Stimulated activated CD8-positive, alpha-beta memory T cell treated with anti-CD3 and anti-CD28 coated beads, Interleukin-4, amount 100 ng/mL, for 48 hours (primary cell): ENCODE measurements around the gene SMPD3.

Source experiments
- DNase-seq: peaks from one replicate; pipeline ENCODE4 v3.0.0-alpha.2; 2020

The SMPD3 gene

GRCh38 chr16:68401871-68402747 lies 46.2 kb downstream of the SMPD3 start:
- DNase-seq = peak; percentile 41

GRCh38 chr16:68400924-68401460 lies 47.3 kb downstream of the SMPD3 start:
- no peak for DNase-seq

DNA sequence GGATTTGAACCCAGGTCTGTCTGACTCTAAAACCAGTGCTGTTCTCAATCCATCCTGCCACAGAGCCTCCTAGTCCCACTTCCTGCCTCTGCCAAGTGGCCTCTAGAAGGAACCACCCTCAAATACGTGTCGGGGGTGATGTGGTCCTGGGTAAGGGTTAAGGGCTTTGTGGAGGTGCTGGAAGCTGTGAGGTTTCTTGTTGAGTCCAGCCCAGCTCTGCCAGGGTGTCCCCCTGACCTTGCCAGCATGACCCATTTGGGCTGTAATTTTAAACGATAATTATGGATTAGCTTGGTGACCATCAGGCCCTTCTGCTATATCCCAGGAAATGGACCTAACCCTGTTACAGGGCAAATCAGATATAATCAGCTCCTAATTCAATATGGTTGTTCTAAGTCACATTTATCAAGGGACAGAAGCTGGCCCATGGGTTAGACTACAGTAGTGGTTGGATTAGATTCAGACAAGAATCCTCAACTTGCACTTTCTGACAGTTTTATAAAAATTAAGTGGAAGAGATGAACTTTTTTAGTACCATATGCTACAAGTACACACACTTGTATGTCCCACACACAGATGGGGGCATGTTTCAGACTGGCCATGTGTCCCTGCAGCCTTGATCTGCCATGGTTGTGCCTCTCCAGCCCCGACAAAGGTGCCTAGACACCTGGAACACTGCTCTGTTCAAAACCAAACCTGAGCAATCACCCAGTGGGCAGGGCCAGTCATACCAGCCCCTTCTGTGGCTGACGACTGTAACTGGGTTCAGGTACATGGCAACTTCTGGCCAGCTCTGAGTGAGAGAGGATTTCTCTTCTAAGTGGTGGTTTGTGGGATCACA lies 48.0 kb downstream of the SMPD3 start:
- peak; percentile 46 for DNase-seq

- DNase-seq = no peak
These were observed 48.9 kb downstream of the SMPD3 start for GRCh38 chr16:68399456-68399855.

DNA sequence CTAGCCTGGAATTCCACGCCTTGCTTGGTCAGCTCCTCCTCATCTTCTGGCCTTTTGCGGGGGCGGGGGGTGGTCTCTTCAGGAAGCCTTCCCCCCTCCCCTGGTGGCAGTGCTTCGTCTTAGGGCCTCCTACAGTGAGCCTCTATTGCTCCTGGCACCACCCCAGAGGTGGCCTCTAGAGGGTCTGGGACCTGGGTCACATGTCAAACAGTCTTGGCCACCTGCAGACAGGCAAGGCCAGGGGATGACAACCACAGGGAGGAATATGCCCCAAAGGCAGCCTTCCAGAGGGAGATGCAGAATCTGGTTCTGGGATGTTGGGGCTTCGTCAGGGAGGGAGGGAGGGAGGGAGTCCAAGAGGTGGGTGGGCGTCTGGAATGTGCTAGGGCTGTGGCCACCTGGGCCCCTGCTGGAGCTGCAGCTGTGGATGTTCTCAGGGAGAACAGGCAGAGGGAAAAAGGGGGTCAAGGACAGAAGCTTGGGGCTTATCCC lies 50.6 kb downstream of the SMPD3 start:
- DNase-seq = no peak

- peak; percentile 47 for DNase-seq
These were observed 51.8 kb downstream of the SMPD3 start for GRCh38 chr16:68396481-68396880.

DNA sequence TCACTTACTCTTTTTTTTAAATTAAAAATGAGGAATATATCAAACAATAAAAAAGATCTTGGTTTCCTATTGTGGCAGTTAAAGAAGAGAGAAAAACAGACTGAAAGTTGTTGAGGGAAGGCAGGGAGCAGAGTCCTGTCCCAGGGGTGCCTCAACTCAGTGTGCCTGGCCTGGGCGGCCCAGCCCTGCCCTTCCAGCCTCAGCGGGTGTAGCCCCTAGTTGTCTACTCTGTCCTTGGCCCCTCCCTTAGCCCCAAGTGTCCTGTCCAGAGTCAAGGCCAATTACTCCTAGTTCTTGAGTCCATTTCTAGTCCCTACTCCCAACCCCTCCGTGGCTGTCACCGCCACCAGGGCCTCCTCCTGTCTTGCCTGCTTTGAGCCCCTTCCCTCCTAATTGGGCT lies 52.5 kb downstream of the SMPD3 start:
- DNase-seq = no peak

DNA sequence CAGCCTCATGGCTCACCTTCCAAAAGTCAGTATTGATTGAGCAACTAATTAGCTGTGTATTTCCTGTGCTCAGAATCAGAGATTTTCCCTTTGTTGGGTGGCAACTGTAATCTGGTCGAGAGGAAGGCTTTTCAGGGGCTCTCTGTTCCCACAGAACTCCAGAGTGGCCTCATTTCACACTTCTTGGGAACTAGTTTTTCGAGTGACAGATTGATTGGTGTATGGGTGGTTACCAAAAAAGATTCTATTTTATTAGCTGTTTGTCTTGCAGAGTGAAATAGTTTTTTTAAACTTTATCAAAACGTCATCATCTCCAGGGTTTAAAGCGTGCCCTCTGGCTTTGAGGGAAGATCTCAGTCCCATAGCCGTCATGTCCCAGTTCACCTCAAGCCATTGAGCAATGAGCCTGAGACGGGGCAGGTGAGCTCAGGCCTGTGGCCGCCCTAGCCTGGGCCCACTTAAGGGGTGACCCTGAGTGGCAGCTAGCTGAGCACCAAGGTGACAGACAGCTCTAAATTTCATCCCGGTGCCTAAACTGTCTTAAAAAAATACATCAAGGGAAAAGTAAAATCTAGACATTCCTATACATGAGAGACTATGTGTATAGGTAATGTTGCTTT lies 53.0 kb downstream of the SMPD3 start:
- no peak for DNase-seq

GRCh38 chr16:68393333-68393732 lies 55.0 kb downstream of the SMPD3 start:
- DNase-seq = no peak

DNA sequence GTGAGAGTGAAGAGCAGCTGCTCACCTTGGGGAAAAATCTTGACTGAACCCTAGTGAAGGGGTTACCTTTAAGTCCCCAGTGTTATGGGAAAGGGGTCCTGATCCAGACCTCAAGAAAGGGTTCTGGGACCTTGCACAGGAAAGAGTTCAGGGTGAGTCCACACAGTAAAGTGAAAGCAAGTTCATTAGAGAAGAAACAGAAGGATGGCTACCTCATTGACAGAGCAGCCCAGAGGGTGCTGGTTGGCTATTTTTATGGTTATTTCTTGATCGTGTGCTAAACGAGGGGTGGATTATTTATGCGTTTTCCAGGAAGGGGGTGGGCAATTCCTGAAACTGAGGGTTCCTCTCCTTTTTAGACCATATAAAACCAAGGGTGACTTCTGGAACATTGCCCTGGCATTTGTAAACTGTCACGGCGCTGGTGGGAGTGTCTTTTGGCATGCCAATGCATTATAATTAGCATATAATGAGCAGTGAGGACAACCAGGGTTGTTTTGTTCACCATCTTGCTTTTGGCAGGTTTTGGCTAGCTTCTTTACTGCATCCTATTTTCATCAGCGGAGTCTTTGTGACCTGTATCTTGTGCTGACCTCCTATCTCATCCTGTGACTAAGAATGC lies 58.4 kb downstream of the SMPD3 start:
- DNase-seq = no peak

GRCh38 chr16:68389006-68389405 lies 59.3 kb downstream of the SMPD3 start:
- no peak for DNase-seq

DNA sequence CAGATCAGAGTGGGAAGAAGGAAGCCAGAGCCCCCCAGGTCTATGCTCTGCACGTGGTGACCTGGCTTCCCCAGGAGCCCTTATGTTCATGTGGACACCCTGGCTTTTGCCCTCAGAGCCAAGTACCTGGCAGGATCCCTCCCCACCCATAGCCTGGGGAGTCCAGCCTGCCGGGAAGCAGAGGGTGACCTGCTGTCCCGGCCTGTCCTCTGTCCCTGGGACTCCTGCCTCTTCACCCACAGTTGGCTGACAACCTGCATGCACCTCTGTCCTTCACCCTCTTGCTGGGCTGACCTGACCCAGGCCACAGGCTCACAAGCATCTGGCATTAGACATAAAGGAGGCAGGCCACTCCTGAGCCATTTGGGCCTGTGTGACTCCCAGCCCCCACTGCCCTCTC lies 60.2 kb downstream of the SMPD3 start:
- DNase-seq = no peak

GRCh38 chr16:68387301-68387700 lies 61.0 kb downstream of the SMPD3 start:
- DNase-seq = no peak

DNA sequence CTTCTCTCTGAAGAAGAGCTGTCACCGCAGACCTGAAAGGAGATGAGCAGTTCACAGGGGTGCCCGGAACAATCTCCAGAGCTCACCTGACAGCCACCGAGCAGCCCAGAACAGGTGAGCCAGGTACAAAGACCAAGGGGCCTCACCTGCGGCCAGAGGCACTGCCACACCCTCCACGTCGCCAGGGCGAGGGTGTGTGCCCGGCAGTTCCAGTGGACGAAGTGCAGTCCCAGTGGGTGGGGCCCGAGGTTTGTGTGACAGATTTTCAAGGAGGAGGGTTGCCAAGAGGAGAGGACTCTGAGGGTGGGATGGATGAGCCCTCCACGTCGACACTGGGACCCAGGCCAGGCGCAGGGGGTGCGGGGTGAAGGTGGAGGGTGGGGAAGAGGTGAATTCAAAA lies 61.7 kb downstream of the SMPD3 start:
- DNase-seq = no peak

DNA sequence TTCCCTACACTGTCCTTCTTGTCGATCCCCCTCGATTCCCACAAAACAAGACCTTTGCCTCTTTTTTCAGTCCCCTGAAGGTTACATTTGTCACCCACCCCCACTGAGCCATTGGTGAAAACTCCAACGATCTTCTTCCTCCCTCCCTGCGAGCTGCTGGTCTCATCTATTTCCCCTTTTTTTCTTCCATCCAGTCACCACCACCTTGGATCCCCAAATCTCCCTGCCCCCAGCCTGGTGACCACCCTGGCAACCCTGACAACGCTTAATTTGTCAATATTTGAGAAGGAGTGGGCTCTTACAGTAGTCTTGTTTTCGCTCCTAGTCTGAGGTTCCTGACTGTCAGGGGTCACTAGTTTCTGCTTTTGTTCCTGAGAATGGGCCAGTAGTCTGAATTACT lies 62.9 kb downstream of the SMPD3 start:
- no peak for DNase-seq

DNA sequence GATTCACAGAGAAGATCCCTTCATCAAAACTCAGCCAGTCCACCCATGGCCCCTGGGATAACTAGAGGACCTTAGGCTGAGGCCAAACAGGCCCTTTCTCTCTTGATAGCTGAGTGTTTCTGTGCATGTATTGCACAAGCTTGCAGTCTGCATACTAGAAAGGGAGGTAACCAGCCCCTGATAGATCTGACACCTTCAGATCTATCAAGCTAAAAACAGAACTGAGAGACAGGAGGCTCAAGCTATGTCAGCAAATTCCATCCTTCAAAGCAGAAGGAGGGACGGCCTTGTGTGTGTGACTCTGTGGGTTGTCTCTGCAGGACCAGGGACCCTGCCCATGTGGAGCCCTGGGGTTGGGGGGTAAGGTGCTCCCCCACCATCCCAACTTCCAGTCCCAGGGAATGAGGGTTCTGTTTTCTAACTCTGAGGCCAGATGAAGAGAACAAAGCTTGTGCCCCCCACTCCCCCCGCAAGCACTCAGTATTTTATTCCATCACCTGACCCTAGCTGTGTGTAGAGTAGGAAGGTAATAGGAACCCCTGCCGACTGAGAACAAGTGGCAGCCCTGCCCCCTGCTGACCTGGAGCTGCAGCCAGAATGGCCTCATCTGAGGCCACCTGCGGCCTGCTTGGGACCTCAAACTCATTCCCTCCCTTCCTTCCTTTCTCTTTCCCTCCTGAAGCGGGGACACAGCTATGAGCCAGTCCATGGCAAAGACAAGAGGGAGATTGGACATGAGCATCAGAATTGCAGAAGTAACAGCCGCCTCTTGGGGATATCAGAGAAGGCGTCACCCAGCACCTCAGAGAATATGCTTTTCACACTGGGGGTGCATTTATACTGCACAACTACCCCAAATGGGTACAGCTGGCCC lies 63.8 kb downstream of the SMPD3 start:
- no peak for DNase-seq

GRCh38 chr16:68383858-68384257 lies 64.5 kb downstream of the SMPD3 start:
- DNase-seq = no peak

DNA sequence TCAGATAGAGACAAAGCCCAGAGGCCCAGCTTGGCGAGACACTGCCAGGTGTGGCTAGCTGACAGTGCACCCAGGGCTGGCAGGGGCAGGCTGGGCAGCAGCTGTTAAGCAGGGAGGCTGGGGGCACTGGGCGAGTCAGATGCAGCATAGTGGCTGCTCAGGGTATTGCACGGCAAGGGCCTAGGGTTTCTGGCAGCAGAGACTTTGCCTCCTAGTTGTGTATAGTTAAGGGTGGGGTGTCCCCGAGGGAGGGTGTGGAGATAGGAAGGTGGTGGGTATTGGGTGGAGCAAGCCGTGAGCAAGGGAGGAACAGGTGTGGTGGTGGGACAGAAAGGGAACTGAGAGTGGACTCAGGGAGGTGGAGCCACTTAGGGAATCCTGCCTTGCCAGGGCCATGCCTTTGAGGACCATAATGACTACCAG lies 66.0 kb downstream of the SMPD3 start:
- DNase-seq = peak; percentile 54

DNA sequence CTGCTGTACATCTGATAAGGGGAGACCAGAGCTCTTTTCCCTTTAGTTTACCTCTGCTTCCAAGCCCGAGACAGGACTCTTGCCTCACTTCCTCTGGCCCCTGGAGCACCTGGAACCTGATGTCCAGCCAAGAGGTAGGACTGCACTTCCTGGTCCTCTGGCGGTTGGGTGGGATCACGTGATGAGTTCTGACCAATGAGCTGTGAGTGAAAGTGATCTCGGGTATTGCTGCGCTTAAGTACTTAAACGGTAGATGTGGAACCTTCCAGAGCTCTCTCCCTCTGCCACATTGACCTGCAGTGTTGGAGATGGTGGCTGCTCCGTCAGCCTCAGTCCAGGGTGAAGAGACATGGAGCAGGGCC lies 67.0 kb downstream of the SMPD3 start:
- no peak for DNase-seq

DNA sequence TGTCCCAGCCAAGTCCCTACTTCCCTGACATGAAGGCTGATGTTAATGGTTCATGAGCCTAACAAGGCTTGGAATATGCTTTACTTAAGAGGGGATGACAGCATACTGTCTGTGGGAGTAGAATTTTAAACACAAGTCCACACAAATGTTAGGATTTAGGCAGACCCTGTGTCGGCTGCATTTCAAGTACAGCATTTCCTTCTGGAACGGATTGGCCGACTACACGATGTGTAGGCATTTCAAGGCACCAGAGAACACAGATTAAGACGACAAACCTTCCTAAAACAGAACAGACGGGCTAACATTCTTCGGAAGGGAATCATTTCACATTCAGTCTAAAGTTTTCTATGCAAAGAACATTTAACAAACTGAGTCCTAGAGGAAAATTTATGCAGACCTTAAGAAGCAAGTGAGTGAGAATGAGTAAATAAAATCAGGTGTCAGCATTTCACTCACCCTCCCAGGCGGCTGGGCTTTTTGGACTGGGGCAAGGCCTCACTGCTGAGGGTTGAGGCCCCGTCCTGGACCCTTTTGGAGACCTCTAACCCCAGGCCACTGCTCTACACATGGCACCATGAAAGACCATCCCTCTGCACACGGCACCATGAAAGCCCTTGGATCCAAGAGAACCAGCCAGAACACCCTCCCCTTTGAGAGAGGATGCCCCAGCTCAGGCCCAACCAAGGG lies 67.5 kb downstream of the SMPD3 start:
- no peak for DNase-seq

DNA sequence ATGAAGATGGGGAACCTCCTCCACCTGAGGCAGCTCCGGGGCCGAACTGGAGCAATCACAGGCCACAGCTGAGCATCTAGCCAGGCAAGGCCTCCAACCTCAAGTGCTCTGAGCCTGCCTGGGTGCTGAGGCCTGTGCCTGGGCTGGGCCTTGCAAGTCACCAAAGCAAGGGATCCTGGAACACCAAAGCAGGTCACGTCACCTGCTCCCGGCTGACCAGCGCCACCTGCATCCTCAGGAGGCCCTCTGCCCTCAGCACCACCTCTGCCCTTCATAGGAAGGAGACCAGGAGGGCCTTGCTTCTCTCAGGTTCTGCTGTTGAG lies 68.0 kb downstream of the SMPD3 start:
- DNase-seq = no peak
